A549 (cell line): ENCODE results near the gene TFR2.

ENCODE experiments used
- CTCF ChIP-seq: fragments of >200 bp; sonication (Bioruptor Twin); formaldehyde crosslinking; IDR thresholded peaks from 3 replicates; pipeline ENCODE4 v1.5.1; 2016
- EHF ChIP-seq: fragments of 250-450 bp; sonication (Bioruptor Pico); IDR thresholded peaks from 2 replicates; pipeline ENCODE4 v1.5.0; 2020; ENCODE audit warnings: mild to moderate bottlenecking
- EP300 ChIP-seq, 2 experiments: fragments of >200 bp; sonication (Bioruptor Twin); formaldehyde crosslinking; IDR thresholded peaks; 2 replicates in 1 of 2; 3 replicates in 1 of 2; pipeline ENCODE4 v1.6.1; 2016 to 2017
- HOXA7 ChIP-seq: fragments of 250-450 bp; sonication (Bioruptor Pico); IDR thresholded peaks from 2 replicates; pipeline ENCODE4 v1.5.0; 2020; ENCODE audit warnings: mild to moderate bottlenecking, moderate library complexity
- MAZ ChIP-seq: fragments of 150-350 bp; IDR thresholded peaks from 2 replicates; pipeline ENCODE4 v1.6.1; 2014; ENCODE audit warnings: antibody characterized with exemption, low read depth, low read length, borderline replicate concordance
- RAD21 ChIP-seq, 2 experiments: fragments of >200 bp in 1 of 2; sonication (Bioruptor Twin) in 1 of 2; formaldehyde crosslinking in 1 of 2; IDR thresholded peaks in 1 of 2; conservative IDR thresholded peaks in 1 of 2; 2 replicates in 1 of 2; 3 replicates in 1 of 2; pipeline ENCODE4 v1.6.1; 2012 to 2018; ENCODE audit warnings: inconsistent platforms in 1 of 2
- RCOR1 ChIP-seq: fragments of 150-350 bp; IDR thresholded peaks from 2 replicates; pipeline ENCODE4 v1.6.1; 2014; ENCODE audit warnings: antibody characterized with exemption, low read length, low read depth
- REST ChIP-seq: fragments of 200-600 bp; sonication (generic); IDR thresholded peaks from 2 replicates; pipeline ENCODE4 v1.6.1; 2016; ENCODE audit warnings: antibody characterized with exemption, mild to moderate bottlenecking, moderate library complexity
- TFCP2L1 ChIP-seq: fragments of 250-450 bp; sonication (Bioruptor Pico); IDR thresholded peaks from 2 replicates; pipeline ENCODE4 v1.5.0; 2021; ENCODE audit warnings: mild to moderate bottlenecking

- no peak for TF ChIP-seq RAD21 (conservative IDR thresholded peaks at IDR 0.05 in 1 of 2, IDR thresholded peaks at IDR 0.05 in 1 of 2)
- TF ChIP-seq CTCF = no peak
- TF ChIP-seq TFCP2L1 (CRISPR knock-in tag) = no peak
- no peak for TF ChIP-seq HOXA7 (CRISPR knock-in tag)
- no peak for TF ChIP-seq RCOR1
- no peak for TF ChIP-seq EP300 (IDR thresholded peaks at IDR 0.05)
- no peak for TF ChIP-seq EHF (CRISPR knock-in tag)
- no peak for TF ChIP-seq MAZ
- TF ChIP-seq REST = no peak
These were observed 43.8 kb upstream of the TFR2 start for GRCh38 chr7:100685049-100685605.
